Panc1 (cell line): Measurements from ENCODE around the gene RASL10A.

Source experiments
- POLR2AphosphoS5 ChIP-seq: IDR thresholded peaks from 2 replicates; pipeline ENCODE4 v1.6.1; 2012; ENCODE audit warnings: mild to moderate bottlenecking, low read depth, low read length, moderate library complexity
- TCF7L2 ChIP-seq: IDR thresholded peaks from 2 replicates; pipeline ENCODE4 v1.6.1; 2011; ENCODE audit warnings: mild to moderate bottlenecking, low read depth, low read length, inconsistent platforms
- TF ChIP-seq, protein P1 (sequence below): fragments of 450-650 bp; IDR thresholded peaks from 2 replicates; pipeline ENCODE4 v1.5.1; 2017; ENCODE audit warnings: mild to moderate bottlenecking
- TF ChIP-seq, protein P2 (sequence below), 2 experiments: IDR thresholded peaks; 2 replicates each; pipeline ENCODE4 v1.6.1; 2011 to 2012; ENCODE audit warnings: low read depth in 2 of 2, control low read depth in 1 of 2, low read length in 1 of 2, mild to moderate bottlenecking in 1 of 2, moderate library complexity in 1 of 2; ENCODE audit not compliant: insufficient read depth in 1 of 2

GRCh38 chr22:29277927-29278326, 37.6 kb downstream of the RASL10A start:
- TF ChIP-seq POLR2AphosphoS5 = no peak
- TF ChIP-seq, protein P1, sequence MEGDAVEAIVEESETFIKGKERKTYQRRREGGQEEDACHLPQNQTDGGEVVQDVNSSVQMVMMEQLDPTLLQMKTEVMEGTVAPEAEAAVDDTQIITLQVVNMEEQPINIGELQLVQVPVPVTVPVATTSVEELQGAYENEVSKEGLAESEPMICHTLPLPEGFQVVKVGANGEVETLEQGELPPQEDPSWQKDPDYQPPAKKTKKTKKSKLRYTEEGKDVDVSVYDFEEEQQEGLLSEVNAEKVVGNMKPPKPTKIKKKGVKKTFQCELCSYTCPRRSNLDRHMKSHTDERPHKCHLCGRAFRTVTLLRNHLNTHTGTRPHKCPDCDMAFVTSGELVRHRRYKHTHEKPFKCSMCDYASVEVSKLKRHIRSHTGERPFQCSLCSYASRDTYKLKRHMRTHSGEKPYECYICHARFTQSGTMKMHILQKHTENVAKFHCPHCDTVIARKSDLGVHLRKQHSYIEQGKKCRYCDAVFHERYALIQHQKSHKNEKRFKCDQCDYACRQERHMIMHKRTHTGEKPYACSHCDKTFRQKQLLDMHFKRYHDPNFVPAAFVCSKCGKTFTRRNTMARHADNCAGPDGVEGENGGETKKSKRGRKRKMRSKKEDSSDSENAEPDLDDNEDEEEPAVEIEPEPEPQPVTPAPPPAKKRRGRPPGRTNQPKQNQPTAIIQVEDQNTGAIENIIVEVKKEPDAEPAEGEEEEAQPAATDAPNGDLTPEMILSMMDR = no peak
- no peak for TF ChIP-seq TCF7L2
- TF ChIP-seq, protein P2, sequence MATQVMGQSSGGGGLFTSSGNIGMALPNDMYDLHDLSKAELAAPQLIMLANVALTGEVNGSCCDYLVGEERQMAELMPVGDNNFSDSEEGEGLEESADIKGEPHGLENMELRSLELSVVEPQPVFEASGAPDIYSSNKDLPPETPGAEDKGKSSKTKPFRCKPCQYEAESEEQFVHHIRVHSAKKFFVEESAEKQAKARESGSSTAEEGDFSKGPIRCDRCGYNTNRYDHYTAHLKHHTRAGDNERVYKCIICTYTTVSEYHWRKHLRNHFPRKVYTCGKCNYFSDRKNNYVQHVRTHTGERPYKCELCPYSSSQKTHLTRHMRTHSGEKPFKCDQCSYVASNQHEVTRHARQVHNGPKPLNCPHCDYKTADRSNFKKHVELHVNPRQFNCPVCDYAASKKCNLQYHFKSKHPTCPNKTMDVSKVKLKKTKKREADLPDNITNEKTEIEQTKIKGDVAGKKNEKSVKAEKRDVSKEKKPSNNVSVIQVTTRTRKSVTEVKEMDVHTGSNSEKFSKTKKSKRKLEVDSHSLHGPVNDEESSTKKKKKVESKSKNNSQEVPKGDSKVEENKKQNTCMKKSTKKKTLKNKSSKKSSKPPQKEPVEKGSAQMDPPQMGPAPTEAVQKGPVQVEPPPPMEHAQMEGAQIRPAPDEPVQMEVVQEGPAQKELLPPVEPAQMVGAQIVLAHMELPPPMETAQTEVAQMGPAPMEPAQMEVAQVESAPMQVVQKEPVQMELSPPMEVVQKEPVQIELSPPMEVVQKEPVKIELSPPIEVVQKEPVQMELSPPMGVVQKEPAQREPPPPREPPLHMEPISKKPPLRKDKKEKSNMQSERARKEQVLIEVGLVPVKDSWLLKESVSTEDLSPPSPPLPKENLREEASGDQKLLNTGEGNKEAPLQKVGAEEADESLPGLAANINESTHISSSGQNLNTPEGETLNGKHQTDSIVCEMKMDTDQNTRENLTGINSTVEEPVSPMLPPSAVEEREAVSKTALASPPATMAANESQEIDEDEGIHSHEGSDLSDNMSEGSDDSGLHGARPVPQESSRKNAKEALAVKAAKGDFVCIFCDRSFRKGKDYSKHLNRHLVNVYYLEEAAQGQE (IDR thresholded peaks at IDR 0.05; ENCODE audit: insufficient read depth in 1 of 2, low read depth in 2 of 2, low read length in 1 of 2) = no peak
